Germinal center (tissue), 1 donor: Measurements from ENCODE around the gene THSD7A.

Experiments used
- DNase-seq: peaks from one replicate; pipeline ENCODE4 v3.0.0; 2012; ENCODE audit warnings: mixed read lengths, low spot score

Gene THSD7A

DNA sequence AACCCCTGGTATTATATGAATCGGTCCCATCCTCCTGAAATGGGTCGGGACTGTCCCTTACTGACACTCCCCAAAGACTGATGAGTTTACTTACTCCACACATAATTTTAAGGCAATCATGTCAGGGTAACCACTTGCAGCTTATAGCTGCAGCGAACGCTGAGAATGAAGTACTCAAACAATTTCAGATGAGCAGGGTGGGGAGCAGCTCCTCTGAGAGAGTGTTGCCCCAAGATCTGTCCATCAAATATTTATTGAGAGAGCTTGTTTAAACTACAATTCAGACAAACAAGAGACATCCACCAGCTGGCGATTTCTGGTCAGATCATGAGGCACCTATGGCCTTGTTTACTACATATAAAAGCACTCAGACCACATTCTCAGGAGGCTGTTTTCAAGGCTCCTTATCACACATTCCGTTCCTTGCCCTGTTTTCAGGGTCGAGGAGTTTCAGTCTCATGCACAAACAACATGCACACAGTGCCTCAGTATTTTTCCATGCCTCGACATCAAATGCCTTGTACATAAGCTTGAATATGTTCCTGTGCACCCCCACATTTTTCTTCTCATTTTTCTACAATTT is 80.1 kb downstream of the THSD7A start:
- DNase-seq = no peak

- no peak for DNase-seq
Observed at GRCh38 chr7:11751315-11751714, 80.7 kb downstream of the THSD7A start.

- DNase-seq = no peak
Observed at GRCh38 chr7:11750191-11750590, 81.8 kb downstream of the THSD7A start.

GRCh38 chr7:11749629-11750028 is 82.4 kb downstream of the THSD7A start:
- no peak for DNase-seq

DNA sequence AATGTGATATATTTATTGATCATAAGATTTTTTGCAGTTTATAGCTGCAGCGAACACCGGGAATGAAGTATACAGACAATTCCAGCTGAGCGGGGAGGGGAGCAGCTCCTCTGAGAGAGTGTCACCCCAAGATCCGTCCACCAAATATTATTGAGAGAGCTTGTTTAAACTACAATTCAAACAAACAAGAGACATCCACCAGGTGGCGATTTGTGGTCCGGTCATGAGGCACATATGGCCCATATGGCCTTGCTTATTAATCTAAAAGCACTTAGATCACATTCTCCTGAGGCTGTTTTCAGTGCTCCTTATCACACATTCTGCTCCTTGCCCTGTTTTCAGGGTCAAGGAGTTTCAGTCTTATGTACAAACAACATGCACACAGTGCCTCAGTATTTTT is 83.1 kb downstream of the THSD7A start:
- DNase-seq = no peak

GRCh38 chr7:11747715-11748485 is 84.1 kb downstream of the THSD7A start:
- DNase-seq = no peak

GRCh38 chr7:11746591-11746990 is 85.4 kb downstream of the THSD7A start:
- DNase-seq = no peak

DNA sequence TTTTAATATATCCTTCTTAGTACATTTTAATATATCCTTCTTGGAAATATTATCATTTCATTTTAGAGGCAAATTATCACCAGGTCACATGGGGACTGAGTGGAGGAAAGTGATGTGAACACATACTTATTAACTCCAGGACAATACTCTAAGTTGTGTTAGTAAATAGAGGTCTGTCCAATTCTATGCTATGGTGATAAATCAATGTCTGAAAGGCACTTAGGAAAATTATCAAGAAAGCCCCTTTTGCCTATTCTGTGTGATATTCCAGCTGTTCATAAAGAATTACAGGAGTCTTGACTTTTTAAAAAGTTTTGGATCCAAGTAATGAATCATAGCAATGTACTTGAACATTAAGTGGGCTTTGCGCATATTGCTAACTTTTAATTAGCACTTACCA is 88.5 kb downstream of the THSD7A start:
- DNase-seq = no peak

DNA sequence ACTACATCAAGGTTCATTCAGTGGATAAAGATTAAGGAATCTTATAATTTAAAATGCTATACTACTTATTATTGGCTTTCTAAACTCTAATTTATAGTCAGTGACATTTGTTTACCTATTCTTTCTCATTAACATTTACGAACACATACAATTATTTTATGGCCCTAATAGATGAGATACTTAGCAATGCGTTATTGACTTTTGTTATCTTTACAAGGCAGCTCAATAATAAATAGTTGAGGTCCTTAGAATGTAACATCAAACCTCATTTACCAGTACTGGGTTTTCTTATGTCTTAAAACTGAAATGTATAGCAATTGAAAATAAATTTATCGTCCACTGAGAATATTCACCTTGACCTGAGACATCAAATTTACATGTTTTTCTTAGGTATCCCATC is 89.0 kb downstream of the THSD7A start:
- no peak for DNase-seq

DNA sequence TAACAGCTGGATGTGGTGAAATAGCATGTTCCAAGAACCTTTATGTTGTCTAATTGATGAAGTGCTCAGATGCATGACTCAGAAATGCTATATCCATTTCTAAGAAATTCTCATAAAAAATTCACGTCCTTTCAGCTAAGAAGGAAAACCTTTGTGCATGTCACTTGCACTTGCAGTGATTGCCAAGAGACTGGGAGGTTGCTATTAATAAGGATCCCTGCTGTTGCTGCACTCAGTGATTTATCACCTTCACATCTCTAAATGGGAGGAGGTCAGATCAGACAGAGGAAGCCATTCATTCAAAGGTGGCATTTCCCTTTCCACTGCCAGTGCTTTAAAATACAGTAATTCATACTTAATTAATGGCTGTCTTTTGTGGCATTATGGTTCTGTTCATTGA is 89.5 kb downstream of the THSD7A start:
- no peak for DNase-seq

GRCh38 chr7:11737723-11738122 is 94.3 kb downstream of the THSD7A start:
- DNase-seq = no peak

- no peak for DNase-seq
Observed at GRCh38 chr7:11732207-11732606, 99.8 kb downstream of the THSD7A start.

- no peak for DNase-seq
Observed at GRCh38 chr7:11730725-11731124, 101.3 kb downstream of the THSD7A start.

GRCh38 chr7:11727864-11728263 is 104.1 kb downstream of the THSD7A start:
- DNase-seq = no peak

DNA sequence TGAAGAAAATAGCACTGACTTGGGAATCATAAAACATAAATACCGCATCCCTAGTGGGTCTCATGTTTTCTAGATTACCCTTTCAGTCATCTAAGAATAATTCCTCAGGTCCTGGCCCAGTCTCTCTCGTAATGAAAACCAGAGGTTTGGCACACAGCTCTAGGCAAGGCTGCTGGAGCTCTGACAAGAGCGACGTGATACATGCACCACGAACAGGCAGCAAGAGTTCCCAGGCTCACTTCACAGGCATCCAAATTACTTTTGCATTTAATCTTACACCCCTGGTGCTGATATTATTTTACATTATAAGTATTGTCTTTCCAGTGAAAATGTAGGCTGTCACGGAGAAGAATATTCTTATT is 105.2 kb downstream of the THSD7A start:
- DNase-seq = no peak

GRCh38 chr7:11726001-11726793 is 105.8 kb downstream of the THSD7A start:
- DNase-seq = no peak

DNA sequence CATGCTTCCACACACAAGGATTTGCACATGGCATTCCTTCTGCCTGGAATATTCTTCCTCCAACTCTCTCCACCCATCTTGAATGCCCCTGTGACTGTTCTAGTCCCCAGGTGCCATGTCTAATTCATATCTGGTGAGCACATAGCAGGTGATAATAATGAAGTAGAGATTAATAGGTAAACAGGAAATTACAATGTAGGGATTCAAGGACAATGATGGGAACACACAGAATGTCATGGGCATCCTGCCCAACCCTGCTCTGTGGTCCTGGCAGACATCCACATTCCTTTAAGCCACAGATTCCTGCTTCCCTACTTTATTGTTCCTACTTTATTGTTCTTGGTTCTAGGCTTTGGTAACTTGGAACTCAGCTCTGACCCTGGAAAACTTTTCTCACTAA is 115.8 kb downstream of the THSD7A start:
- no peak for DNase-seq

GRCh38 chr7:11714676-11715075 is 117.3 kb downstream of the THSD7A start:
- no peak for DNase-seq

DNA sequence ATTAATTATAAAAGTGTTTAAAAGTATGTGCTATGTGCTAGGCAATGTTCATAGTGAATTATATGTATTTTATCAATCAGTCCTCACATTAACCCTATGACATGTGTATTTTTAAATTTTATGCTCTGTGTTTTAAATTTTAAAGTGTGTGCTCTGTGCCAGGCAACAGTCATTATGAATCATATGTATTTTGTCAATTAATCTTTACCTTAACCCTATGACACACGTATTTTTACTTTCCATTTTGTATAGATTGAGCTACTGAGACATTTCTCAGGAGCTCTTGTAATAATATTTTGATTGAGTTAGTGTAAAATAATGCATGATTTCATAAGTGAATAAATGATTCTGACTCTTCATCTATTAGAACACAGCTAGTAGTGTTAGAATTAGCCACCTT is 117.8 kb downstream of the THSD7A start:
- no peak for DNase-seq

GRCh38 chr7:11713352-11713751 is 118.6 kb downstream of the THSD7A start:
- DNase-seq = no peak

DNA sequence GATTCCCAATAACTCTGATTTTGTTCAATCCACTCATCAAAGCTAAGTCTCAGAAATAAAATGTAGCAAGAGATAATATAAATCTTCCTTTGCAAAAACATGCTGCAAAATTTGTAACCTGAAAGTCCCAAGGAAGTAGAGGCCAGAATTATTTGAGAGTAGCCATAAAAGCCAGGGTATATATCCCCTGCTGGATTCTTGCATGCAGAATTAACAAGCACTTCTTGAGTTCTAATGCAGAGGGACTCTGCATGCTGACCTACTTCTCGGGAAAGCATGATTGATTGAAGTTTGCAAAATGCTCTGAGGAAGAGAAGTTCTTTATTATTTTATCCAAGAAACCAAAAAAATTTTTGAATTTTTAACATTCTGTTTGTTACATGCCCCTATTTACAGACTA is 121.6 kb downstream of the THSD7A start:
- DNase-seq = no peak

- no peak for DNase-seq
Observed at GRCh38 chr7:11709196-11709595, 122.8 kb downstream of the THSD7A start.

GRCh38 chr7:11707606-11708193 is 124.3 kb downstream of the THSD7A start:
- DNase-seq = no peak
